BE2C (cell line): ENCODE results near the gene HTT-AS.

Experiments
- DNase-seq: peaks from one replicate; pipeline ENCODE4 v3.0.0-alpha.2; 2020
- H3K27me3 ChIP-seq: fragments of 250-450 bp; sonication (Bioruptor Pico); 2 replicates; pipeline ENCODE4 v1.5.1; 2020; ENCODE audit warnings: mild to moderate bottlenecking
- H3K36me3 ChIP-seq: fragments of 250-450 bp; sonication (Bioruptor Pico); 2 replicates; pipeline ENCODE4 v1.5.1; 2020; ENCODE audit warnings: mild to moderate bottlenecking
- H3K4me1 ChIP-seq: fragments of 250-450 bp; sonication (Bioruptor Pico); 2 replicates; pipeline ENCODE4 v1.5.1; 2020
- H3K4me3 ChIP-seq: 2 replicates; pipeline ENCODE4 v1.5.1; 2011; ENCODE audit warnings: low read depth, low read length
- H3K9me3 ChIP-seq: fragments of 250-450 bp; sonication (Bioruptor Pico); 2 replicates; pipeline ENCODE4 v1.5.1; 2020
- CTCF ChIP-seq: IDR thresholded peaks from 2 replicates; pipeline ENCODE4 v1.5.1; 2012; ENCODE audit warnings: mild to moderate bottlenecking, low read depth, low read length

The HTT-AS gene

GRCh38 chr4:3047464-3048286 lies 26.7 kb downstream of the HTT-AS start:
- H3K4me3 ChIP-seq, result no peak overlapping the region
- peak; percentile 80 for DNase-seq
- H3K9me3 ChIP-seq, result no peaks in the 10 kb centered on the region
- no peaks in the 10 kb centered on the region for H3K36me3 ChIP-seq
- no peaks in the 10 kb centered on the region for H3K4me1 ChIP-seq
- peak; percentile 85 for TF ChIP-seq CTCF
- H3K27me3 ChIP-seq, result no peaks in the 10 kb centered on the region

- TF ChIP-seq CTCF, result no peak
- no peaks in the 10 kb centered on the region for H3K9me3 ChIP-seq
- no peaks in the 10 kb centered on the region for H3K36me3 ChIP-seq
- H3K27me3 ChIP-seq, result no peaks in the 10 kb centered on the region
- H3K4me1 ChIP-seq, result no peaks in the 10 kb centered on the region
- no peak for DNase-seq
- H3K4me3 ChIP-seq, result no peak overlapping the region
Measured at GRCh38 chr4:3046623-3047022, 27.7 kb downstream of the HTT-AS start.

- H3K36me3 ChIP-seq, result no peaks in the 10 kb centered on the region
- no peaks in the 10 kb centered on the region for H3K27me3 ChIP-seq
- H3K9me3 ChIP-seq, result no peaks in the 10 kb centered on the region
- no peak for TF ChIP-seq CTCF
- DNase-seq, result no peak
- no peaks in the 10 kb centered on the region for H3K4me1 ChIP-seq
- no peak overlapping the region for H3K4me3 ChIP-seq
Measured at GRCh38 chr4:3046162-3046561, 28.2 kb downstream of the HTT-AS start.

- Histone ChIP-seq H3K36me3 (no peaks in the 10 kb centered on the region), H3K9me3 (no peaks in the 10 kb centered on the region), H3K27me3 (no peaks in the 10 kb centered on the region), H3K4me1 (no peaks in the 10 kb centered on the region), H3K4me3 (no peak overlapping the region)
- DNase-seq, result no peak
- TF ChIP-seq CTCF, result no peak
Measured at GRCh38 chr4:3044870-3045819, 29.2 kb downstream of the HTT-AS start.

GRCh38 chr4:3043282-3044020 lies 30.9 kb downstream of the HTT-AS start:
- Histone ChIP-seq H3K36me3 (no peaks in the 10 kb centered on the region), H3K27me3 (no peaks in the 10 kb centered on the region), H3K9me3 (no peaks in the 10 kb centered on the region), H3K4me1 (no peaks in the 10 kb centered on the region), H3K4me3 (no peak overlapping the region)
- DNase-seq, result no peak
- no peak for TF ChIP-seq CTCF
